ENCODE data around the gene IFT122. TPM values are rescaled to one million over a fixed set of nuclear protein-coding genes. Genes with fewer than 3 reads are reported as not detected.
"Not testable (repeated sequence)": the region's sequence is repeated elsewhere in the genome, so short reads cannot be mapped to it uniquely, and the experiment has no call there.

Gene IFT122, protein sequence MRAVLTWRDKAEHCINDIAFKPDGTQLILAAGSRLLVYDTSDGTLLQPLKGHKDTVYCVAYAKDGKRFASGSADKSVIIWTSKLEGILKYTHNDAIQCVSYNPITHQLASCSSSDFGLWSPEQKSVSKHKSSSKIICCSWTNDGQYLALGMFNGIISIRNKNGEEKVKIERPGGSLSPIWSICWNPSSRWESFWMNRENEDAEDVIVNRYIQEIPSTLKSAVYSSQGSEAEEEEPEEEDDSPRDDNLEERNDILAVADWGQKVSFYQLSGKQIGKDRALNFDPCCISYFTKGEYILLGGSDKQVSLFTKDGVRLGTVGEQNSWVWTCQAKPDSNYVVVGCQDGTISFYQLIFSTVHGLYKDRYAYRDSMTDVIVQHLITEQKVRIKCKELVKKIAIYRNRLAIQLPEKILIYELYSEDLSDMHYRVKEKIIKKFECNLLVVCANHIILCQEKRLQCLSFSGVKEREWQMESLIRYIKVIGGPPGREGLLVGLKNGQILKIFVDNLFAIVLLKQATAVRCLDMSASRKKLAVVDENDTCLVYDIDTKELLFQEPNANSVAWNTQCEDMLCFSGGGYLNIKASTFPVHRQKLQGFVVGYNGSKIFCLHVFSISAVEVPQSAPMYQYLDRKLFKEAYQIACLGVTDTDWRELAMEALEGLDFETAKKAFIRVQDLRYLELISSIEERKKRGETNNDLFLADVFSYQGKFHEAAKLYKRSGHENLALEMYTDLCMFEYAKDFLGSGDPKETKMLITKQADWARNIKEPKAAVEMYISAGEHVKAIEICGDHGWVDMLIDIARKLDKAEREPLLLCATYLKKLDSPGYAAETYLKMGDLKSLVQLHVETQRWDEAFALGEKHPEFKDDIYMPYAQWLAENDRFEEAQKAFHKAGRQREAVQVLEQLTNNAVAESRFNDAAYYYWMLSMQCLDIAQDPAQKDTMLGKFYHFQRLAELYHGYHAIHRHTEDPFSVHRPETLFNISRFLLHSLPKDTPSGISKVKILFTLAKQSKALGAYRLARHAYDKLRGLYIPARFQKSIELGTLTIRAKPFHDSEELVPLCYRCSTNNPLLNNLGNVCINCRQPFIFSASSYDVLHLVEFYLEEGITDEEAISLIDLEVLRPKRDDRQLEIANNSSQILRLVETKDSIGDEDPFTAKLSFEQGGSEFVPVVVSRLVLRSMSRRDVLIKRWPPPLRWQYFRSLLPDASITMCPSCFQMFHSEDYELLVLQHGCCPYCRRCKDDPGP
- total RNA-seq (ENCODE audit: unreplicated experiment) = 20.6 TPM
- long read RNA-seq, partial matches to known transcripts = 0 of 6 reads
- long read RNA-seq, other reads (novel, unspliced or antisense) = 2 of 6 reads

DNA sequence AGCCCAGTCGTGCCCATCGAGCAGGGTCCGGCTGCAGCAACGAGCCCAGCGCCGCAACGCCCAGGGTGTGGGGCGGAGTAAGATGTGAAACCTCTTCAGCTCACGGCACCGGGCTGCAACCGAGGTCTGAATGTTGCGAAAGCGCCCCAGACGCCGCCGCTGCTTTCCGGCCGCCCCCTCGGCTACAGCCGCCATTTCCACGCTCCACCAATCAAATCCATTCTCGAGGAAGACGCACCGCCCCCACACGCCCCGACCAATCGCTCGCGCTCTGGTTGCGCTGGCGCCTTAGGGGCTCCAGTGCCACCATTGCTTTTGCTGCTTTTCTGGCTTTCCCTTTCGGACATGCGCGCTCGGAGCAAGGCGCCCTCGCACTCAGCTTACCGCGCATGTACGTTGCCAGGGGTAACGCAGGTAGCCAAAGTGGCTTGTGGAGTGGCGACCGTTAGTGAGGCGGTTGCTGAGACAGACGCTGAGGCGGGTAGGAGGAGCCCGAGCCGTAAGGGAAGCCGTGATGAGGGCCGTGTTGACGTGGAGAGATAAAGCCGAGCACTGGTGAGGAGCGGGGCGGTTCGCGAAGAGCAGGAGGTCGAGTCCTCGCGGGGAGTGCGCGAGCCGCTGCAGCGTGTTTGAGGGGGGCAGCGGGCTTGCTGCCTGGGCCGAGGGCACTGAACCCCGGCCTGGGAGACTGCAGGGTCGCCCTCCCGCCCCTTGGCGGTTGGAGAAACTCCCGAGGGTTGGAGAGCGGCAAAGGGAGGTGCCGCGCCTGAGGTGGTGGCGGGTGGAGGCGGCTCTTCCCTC, at the start of gene IFT122, which contains the start of gene MBD4:
IFT122 (plus strand) TSS at position 408 of the 801 bp plus-strand sequence; CDS start at position 515, 107 bp downstream.
MBD4 (minus strand) TSS at position 132 of the 801 bp plus-strand sequence; CDS start at position 17, 115 bp downstream.
- H3K4me3 Mint-ChIP-seq (ENCODE audit: unreplicated experiment) = peak within 1 kb of the TSS; percentile 97
- peaks cover 4% of the 10 kb centered on the region for H3K9me3 Mint-ChIP-seq (ENCODE audit: unreplicated experiment)

DNA sequence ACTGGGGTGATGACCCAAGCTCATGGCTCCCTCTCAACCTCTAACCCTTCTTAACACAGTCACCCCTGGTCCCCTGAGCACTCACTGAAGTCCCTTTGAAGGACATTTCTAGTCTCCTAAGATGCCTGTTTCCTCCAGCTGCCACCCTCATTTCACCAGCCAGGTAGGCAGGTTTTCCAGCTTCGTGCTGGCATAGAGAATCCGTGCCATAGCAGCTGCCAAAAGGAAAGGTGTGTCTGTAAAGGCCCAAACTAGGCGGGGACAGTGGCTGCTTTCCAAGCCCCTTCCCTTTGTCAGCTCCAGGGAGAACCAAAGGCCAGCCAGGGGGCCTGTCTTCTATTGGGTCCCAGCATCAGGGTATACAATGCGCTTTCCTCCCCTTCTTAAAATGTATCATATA, 48.4 kb upstream of the IFT122 start:
- not testable (repeated sequence) for H3K27ac Mint-ChIP-seq (ENCODE audit: unreplicated experiment); H3K9me3 Mint-ChIP-seq (ENCODE audit: unreplicated experiment); H3K36me3 Mint-ChIP-seq (ENCODE audit: unreplicated experiment); DNase-seq; H3K4me3 Mint-ChIP-seq (ENCODE audit: unreplicated experiment); H3K4me1 Mint-ChIP-seq (ENCODE audit: low read depth, unreplicated experiment); H3K27me3 Mint-ChIP-seq (ENCODE audit: unreplicated experiment)

More for the DNA sequence above, at the start of gene IFT122, which contains the start of gene MBD4:
- TF ChIP-seq, protein P1, sequence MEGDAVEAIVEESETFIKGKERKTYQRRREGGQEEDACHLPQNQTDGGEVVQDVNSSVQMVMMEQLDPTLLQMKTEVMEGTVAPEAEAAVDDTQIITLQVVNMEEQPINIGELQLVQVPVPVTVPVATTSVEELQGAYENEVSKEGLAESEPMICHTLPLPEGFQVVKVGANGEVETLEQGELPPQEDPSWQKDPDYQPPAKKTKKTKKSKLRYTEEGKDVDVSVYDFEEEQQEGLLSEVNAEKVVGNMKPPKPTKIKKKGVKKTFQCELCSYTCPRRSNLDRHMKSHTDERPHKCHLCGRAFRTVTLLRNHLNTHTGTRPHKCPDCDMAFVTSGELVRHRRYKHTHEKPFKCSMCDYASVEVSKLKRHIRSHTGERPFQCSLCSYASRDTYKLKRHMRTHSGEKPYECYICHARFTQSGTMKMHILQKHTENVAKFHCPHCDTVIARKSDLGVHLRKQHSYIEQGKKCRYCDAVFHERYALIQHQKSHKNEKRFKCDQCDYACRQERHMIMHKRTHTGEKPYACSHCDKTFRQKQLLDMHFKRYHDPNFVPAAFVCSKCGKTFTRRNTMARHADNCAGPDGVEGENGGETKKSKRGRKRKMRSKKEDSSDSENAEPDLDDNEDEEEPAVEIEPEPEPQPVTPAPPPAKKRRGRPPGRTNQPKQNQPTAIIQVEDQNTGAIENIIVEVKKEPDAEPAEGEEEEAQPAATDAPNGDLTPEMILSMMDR (IDR thresholded peaks at IDR 0.05; ENCODE audit: partially characterized antibody, unreplicated experiment) = no peak
- H3K27ac Mint-ChIP-seq (ENCODE audit: unreplicated experiment) = peak within 1 kb of the TSS; percentile 96
- H3K36me3 Mint-ChIP-seq (ENCODE audit: unreplicated experiment) = no peaks in the 10 kb centered on the region
- DNase-seq = peak; percentile 97
- peaks cover 10% of the 10 kb centered on the region for H3K4me1 Mint-ChIP-seq (ENCODE audit: low read depth, unreplicated experiment)
- H3K27me3 Mint-ChIP-seq (ENCODE audit: unreplicated experiment) = peaks cover 3% of the 10 kb centered on the region

DNA sequence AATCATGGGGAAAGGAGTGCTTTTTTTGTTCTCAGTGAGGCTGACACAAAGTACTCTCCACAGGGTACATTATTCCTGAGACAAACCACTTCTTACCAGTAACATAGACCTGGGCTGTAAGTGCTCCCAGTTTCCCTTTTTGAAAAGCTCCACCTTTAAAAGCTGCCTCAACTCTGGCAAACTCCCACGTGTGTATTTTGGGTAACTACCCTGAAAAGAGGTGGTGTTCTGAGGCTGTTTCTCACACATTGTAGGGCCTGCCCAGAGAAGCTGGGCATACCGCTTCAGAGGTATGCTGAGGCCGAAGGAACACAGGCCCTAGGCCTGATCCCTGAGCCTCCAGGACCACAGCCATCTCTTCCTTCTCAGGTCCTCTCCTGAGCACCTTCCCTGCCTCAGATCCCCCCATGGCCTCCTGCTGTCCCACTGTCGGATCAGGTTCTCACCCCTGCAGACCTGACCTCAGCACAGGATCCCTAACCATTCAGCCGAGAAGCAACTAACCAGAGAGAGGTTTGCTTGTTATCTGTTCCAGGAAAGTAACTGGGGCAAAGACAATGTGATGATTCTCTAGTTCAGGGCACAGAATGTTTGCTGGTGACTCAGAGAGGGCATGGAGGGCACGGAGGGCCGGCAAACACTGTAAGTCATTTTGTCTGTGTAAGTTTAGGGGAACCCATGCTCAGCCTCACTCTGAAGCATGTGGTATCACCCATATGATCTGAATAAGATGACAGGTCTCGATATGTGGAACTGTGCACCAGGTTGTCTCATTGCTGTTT, 47.7 kb upstream of the IFT122 start:
- not testable (repeated sequence) for H3K36me3 Mint-ChIP-seq (ENCODE audit: unreplicated experiment); H3K4me3 Mint-ChIP-seq (ENCODE audit: unreplicated experiment); H3K9me3 Mint-ChIP-seq (ENCODE audit: unreplicated experiment); H3K4me1 Mint-ChIP-seq (ENCODE audit: low read depth, unreplicated experiment); H3K27ac Mint-ChIP-seq (ENCODE audit: unreplicated experiment); DNase-seq; H3K27me3 Mint-ChIP-seq (ENCODE audit: unreplicated experiment)

DNA sequence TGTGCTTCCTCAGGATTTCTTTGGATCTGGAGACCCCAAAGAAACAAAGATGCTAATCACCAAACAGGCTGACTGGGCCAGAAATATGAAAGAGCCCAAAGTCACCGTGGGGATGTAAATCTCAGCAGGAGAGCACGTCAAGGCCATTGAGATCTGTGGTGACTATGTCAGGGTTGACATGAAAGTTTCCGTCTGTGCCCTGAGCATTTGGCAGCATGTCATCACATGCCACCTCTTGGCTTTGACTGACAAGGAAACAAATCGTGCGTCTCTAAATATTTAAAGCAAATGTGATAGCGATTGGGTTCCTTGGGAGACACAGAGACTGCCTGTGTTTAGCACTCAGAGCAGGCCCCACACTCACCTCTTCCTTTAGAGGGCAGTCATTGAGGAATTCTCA, 46.8 kb upstream of the IFT122 start:
- no peak overlapping the region for H3K27ac Mint-ChIP-seq (ENCODE audit: unreplicated experiment)
- H3K36me3 Mint-ChIP-seq (ENCODE audit: unreplicated experiment) = no peaks in the 10 kb centered on the region
- TF ChIP-seq, protein P1 (IDR thresholded peaks at IDR 0.05; ENCODE audit: partially characterized antibody, unreplicated experiment) = no peak
- H3K27me3 Mint-ChIP-seq (ENCODE audit: unreplicated experiment) = peaks cover 3% of the 10 kb centered on the region
- peaks cover 3% of the 10 kb centered on the region for H3K9me3 Mint-ChIP-seq (ENCODE audit: unreplicated experiment)
- DNase-seq = no peak
- H3K4me3 Mint-ChIP-seq (ENCODE audit: unreplicated experiment) = no peak overlapping the region
- H3K4me1 Mint-ChIP-seq (ENCODE audit: low read depth, unreplicated experiment) = peaks cover 3% of the 10 kb centered on the region

DNA sequence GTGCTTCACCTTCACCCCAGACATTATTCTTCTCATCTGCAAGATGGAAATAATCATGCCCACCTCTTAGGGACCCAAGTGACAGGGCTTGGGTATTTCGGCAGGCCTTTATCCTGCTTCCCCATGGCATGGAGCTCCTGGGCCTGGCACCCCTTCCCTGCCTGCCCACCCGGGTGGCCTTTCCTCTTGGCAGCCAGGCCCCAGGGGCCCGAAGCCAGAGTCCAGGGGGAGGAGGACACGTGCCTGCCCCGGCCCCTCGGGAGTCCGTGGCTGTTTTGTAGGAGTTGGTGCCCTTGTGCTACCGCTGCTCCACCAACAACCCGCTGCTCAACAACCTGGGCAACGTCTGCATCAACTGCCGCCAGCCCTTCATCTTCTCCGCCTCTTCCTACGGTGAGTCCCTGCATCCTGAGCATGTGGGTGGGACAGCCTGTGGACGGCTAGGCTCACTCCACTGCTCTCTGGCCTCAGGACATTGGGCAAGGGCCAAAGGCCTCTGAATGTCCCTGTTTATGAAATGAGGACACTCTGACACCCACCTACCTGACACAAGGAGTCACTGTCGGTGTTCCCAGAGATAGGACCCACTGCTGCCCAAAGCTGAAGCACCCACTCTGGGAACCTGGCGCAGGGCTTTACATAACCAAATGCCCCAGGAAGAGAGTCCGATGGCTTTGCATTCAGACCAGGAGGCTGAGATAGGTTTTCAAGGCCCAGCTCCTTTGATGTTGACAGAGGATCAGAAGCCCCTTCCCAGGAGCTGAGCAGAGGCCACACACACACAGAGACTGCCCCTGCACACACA, 46.1 kb upstream of the IFT122 start:
- H3K36me3 Mint-ChIP-seq (ENCODE audit: unreplicated experiment) = not testable (repeated sequence)

More for the DNA sequence above, 46.1 kb upstream of the IFT122 start:
- not testable (repeated sequence) for H3K27me3 Mint-ChIP-seq (ENCODE audit: unreplicated experiment); H3K4me3 Mint-ChIP-seq (ENCODE audit: unreplicated experiment); H3K4me1 Mint-ChIP-seq (ENCODE audit: low read depth, unreplicated experiment); DNase-seq; H3K9me3 Mint-ChIP-seq (ENCODE audit: unreplicated experiment)
- H3K27ac Mint-ChIP-seq (ENCODE audit: unreplicated experiment) = peak overlapping the region; percentile 64

Data from glutamatergic neuron (in vitro differentiated cells).